NCI-H748 treated with DMSO at 0.1 percent for 48 hours (cell line): ENCODE data around the gene INPP4B.

ENCODE experiments used
- DNase-seq: peaks from one replicate; lab custom pipeline; 2025; lab: John Stamatoyannopoulos, UW

Gene INPP4B

GRCh38 chr4:142467088-142467487 lies 379.0 kb downstream of the INPP4B start:
- no peak for DNase-seq

- DNase-seq = no peak
Observed at GRCh38 chr4:142465526-142465925, 380.6 kb downstream of the INPP4B start.

DNA sequence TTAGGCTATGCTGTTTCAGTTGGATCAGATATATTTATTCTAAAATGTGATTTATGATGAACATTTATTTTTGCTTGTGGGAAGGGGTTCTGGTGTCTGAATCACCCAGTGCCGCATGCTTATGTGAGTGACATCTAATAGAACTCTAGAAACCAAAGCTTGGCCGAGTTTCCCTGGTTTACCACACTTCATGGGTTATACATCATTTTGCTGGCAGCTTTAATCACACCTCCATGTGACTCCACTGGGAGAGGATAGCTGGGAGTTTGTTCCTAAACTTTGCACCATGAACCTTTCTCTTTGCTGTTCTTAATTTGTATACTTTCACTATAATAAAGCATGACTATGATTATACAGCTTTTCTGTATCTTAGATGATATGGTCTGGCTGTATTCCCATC lies 382.9 kb downstream of the INPP4B start:
- no peak for DNase-seq

DNA sequence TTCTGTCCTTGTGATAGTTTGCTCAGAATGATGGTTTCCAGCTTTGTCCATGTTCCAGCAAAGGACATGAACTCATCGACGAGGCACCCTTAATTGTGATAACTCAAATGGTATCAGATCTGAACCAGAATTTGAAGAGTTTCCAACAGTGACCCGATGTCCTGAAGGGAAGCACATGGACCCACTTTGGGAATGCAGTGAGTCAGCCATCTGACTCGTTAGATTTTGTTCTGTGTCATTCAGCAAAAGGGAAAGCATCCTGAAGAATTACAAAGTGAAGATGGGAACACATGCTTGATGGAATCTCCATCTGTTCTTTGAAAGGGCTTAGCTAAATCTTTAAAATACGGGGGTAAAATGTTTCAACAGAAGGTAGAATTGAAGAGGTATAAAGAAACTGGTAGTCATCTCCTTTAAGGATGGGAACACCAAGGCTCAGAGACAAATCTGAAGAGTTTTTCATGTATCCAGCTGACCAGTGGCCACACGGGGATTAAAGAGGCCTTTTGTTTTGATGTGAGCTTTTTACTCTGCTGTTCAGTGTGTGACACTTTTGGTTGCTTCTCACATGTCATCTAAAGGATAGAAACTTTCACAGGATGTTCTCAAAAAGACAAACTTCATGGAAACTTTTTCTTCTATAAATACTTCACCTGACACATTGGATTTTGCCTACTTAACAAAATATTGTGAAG lies 393.8 kb downstream of the INPP4B start:
- DNase-seq = no peak

GRCh38 chr4:142449771-142450373 lies 396.2 kb downstream of the INPP4B start:
- no peak for DNase-seq

- DNase-seq = no peak
Observed at GRCh38 chr4:142447009-142447408, 399.1 kb downstream of the INPP4B start.

GRCh38 chr4:142443469-142443868 lies 402.6 kb downstream of the INPP4B start:
- DNase-seq = no peak

DNA sequence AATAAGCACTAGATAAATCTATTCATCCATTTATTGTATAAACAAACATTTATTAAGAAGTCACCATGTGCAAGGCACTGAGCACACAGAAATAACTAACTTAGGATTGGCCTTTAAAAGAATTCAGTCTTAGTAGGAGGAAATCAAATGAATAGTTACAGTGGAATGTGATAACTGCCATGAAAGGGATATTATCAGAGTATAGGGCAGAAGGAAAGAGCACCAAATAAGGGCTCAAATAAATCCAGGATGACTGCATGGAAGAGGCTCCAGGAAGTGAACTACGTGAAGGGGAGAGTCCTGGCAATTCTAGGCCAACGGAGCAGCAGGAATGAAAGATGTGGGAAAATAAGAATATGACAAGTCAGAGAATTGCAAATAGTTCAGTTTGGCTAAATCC lies 406.0 kb downstream of the INPP4B start:
- no peak for DNase-seq

DNA sequence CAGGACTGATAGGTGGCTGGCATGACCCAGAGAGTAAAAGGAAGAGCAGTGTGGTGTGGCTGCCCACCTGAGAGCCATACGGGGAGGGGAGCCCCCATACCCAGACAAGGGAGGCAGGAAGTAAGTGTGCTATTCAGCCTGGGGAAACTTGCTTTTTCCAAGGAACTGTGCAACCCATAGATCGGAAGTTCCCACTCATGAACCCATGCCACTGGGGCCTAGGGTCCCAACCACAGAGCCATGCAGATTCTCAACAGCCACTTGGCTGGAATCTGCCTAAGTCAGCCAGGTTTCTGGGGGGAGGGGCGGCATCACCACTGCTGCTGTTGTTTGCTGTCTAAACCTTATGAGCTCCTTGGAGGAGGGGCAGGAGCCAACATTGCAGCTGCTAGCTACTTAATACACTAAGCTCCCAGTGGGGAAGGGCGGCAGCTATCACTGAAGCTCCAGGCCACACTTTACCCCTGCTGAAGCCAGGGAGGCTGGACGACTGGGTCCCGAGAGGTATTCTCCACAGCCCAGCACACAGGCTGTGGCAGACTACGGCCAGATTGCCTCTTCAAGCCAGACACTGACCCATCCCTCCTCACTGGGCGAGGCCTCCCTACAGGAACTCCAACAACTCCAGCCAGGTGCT lies 410.4 kb downstream of the INPP4B start:
- no peak for DNase-seq

GRCh38 chr4:142434519-142435224 lies 411.4 kb downstream of the INPP4B start:
- DNase-seq = no peak

DNA sequence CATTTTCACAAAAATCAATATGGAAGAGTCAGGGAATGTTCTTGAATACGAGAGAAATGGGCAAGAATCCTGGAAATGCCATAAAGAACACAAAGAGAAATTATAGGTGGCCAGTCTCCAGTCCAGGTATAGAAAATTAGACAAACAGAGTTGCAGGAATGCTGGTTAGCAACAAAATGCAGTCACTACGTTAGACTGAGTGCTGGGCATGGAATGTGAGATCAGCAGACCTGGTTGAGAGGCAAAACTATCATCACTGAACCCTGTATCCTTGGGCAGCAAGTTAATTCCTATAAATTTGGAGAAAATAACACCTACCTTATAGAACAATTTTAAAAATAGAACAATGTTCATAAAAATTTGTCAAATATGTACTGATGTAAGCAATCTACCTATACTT lies 417.4 kb downstream of the INPP4B start:
- no peak for DNase-seq

- DNase-seq = no peak
Observed at GRCh38 chr4:142427456-142427855, 418.6 kb downstream of the INPP4B start.

DNA sequence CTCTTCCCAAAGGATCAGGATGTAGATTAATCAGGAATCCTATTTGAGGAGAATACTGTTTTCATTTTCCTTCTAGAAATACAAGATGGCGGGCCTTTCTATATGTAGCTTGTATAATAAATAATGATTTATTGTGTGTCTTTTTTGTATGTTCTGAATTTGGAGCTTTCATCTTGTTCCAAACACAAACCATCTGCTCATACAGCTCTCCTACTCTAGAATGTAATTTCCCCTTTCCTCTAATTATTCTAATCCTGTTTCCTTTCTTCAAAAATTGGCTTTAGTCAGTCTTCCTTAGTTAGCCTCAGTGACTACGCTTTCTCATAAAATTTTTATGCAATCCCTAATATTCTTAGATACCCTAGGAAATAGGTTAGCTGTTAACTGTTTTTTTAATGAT lies 422.2 kb downstream of the INPP4B start:
- no peak for DNase-seq

- no peak for DNase-seq
Observed at GRCh38 chr4:142420311-142421095, 425.6 kb downstream of the INPP4B start.

GRCh38 chr4:142419712-142420111 lies 426.4 kb downstream of the INPP4B start:
- DNase-seq = no peak

GRCh38 chr4:142418697-142419096 lies 427.4 kb downstream of the INPP4B start:
- no peak for DNase-seq

- DNase-seq = no peak
Observed at GRCh38 chr4:142416711-142417275, 429.3 kb downstream of the INPP4B start.

GRCh38 chr4:142416121-142416520 lies 430.0 kb downstream of the INPP4B start:
- no peak for DNase-seq

- no peak for DNase-seq
Observed at GRCh38 chr4:142414366-142414990, 431.6 kb downstream of the INPP4B start.

DNA sequence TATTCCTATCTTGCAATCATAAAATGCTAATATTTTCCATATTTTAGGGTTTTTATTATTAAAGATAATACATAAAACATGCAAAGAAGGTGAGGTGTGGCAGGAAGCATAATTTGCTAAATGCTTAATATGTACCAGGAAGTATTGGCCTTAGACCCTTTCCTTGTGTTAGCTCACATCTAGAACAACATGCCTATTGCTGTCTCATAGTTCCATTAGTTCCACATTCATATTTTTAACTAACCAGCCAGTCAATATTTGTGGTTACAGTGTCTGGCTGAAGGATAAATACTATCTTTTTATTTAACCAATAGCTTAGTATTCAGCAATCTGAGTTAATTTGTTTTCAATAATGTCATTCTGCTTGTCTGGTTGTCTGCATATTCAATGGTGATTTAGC lies 432.6 kb downstream of the INPP4B start:
- DNase-seq = no peak

DNA sequence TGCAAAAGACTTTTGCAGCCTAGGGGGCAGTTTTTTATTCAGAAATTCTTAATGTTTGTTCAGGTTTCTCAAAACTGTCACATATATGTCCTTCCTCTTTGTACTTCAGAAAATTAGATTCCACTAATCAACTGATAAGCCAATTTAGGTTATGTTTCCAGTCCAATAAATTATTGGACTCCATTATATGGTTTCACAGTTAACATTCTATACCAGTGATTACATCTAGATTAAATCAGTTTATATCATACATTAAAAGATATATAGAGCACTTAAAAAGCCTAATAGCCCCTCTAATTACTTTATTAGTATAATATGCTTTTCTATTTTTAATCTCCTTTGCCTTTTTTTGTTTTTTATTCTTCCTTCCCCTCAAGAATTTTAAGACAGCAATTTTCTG lies 434.1 kb downstream of the INPP4B start:
- DNase-seq = no peak
